ENCODE measurements around the gene PREP.

Gene PREP

DNA sequence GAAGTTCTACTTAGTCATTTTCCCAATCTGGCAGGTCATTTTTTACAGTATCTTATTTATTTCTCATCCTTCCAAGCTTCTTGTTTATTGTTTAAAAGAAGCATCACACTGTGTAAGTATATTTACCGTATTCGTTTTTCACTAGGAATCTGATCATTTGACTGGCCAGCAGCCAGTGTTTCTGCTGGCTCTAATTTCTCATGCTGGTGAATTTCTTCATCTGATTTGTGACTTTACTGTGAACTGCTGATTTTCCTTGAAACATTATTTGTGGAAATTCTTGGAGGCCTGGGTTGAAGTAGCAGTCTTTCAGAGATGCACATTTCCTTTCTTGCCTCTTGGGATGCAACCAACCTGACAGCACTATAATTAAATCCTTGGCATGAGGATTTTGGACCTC lies 65.9 kb downstream of the PREP start:
- TF ChIP-seq CTCF (IDR thresholded peaks at IDR 0.05; ENCODE audit: control insufficient read depth, insufficient read depth, low read depth, low read length, missing control alignments): no peak
- DNase-seq (ENCODE audit: low read depth): no peak
- H3K4me3 ChIP-seq (ENCODE audit: control insufficient read depth, low read depth, low read length): no peak overlapping the region

DNA sequence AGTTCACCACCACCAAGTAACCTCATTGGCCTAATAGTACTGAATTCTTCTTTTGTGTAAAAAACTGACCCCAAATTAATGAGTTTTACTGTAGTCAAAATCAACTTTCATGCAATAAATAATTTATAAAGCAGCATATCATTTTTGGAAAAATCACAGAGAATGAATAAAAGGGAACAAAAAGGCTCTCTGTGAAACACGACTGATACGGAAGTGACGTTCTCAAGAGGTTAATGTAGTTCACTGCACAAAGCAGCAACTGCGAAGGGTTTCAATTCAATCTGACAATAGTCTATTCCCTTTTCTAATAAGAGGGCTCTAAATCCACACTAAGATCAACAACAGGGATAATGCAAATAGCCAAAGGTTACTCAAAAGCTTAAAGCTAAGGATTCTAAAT lies 70.3 kb downstream of the PREP start:
- no peak for DNase-seq (ENCODE audit: low read depth)
- no peak for TF ChIP-seq CTCF (IDR thresholded peaks at IDR 0.05; ENCODE audit: control insufficient read depth, insufficient read depth, low read depth, low read length, missing control alignments)
- H3K4me3 ChIP-seq (ENCODE audit: control insufficient read depth, low read depth, low read length): no peak overlapping the region

DNA sequence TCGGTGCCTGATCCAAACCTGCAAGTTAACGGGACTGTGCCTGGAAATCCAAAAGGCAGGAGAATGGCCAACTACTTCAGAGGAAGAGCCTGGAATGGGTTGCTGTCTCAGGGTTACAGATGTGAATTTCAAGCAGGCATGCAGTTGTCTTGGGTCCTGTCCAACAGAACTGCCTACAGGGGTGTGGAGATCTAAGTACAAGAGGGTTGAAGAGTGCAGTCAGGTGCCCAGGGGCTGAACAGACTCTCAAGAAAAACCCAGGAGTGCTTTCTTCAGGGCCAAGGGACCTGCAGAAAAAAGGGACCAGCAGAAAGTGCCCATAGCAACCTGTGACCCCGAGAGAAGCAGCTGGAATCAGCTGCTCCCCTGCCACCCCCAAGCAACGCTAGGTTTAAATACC lies 71.0 kb downstream of the PREP start:
- no peak for TF ChIP-seq CTCF (IDR thresholded peaks at IDR 0.05; ENCODE audit: control insufficient read depth, insufficient read depth, low read depth, low read length, missing control alignments)
- no peak for DNase-seq (ENCODE audit: low read depth)
- H3K4me3 ChIP-seq (ENCODE audit: control insufficient read depth, low read depth, low read length): no peak overlapping the region

- no peak for DNase-seq (ENCODE audit: low read depth)
Observed at GRCh38 chr6:105330913-105331312, 72.0 kb downstream of the PREP start.

GRCh38 chr6:105330364-105330763 lies 72.5 kb downstream of the PREP start:
- H3K4me3 ChIP-seq (ENCODE audit: control insufficient read depth, low read depth, low read length): no peak overlapping the region
- no peak for DNase-seq (ENCODE audit: low read depth)
- TF ChIP-seq CTCF (IDR thresholded peaks at IDR 0.05; ENCODE audit: control insufficient read depth, insufficient read depth, low read depth, low read length, missing control alignments): no peak

More at GRCh38 chr6:105330913-105331312, 72.0 kb downstream of the PREP start:
- TF ChIP-seq CTCF (IDR thresholded peaks at IDR 0.05; ENCODE audit: control insufficient read depth, insufficient read depth, low read depth, low read length, missing control alignments): no peak
- no peak overlapping the region for H3K4me3 ChIP-seq (ENCODE audit: control insufficient read depth, low read depth, low read length)

GRCh38 chr6:105326833-105327770 lies 75.8 kb downstream of the PREP start:
- H3K4me3 ChIP-seq (ENCODE audit: control insufficient read depth, low read depth, low read length): no peak overlapping the region
- no peak for TF ChIP-seq CTCF (IDR thresholded peaks at IDR 0.05; ENCODE audit: control insufficient read depth, insufficient read depth, low read depth, low read length, missing control alignments)
- DNase-seq (ENCODE audit: low read depth): no peak
